ENCODE measurements around the gene PDE9A. TPM values are rescaled to one million over a fixed set of nuclear protein-coding genes. Genes with fewer than 3 reads are reported as not detected.

The PDE9A gene
- total RNA-seq, 1 donor from 2014 or later = 7.9 TPM

DNA sequence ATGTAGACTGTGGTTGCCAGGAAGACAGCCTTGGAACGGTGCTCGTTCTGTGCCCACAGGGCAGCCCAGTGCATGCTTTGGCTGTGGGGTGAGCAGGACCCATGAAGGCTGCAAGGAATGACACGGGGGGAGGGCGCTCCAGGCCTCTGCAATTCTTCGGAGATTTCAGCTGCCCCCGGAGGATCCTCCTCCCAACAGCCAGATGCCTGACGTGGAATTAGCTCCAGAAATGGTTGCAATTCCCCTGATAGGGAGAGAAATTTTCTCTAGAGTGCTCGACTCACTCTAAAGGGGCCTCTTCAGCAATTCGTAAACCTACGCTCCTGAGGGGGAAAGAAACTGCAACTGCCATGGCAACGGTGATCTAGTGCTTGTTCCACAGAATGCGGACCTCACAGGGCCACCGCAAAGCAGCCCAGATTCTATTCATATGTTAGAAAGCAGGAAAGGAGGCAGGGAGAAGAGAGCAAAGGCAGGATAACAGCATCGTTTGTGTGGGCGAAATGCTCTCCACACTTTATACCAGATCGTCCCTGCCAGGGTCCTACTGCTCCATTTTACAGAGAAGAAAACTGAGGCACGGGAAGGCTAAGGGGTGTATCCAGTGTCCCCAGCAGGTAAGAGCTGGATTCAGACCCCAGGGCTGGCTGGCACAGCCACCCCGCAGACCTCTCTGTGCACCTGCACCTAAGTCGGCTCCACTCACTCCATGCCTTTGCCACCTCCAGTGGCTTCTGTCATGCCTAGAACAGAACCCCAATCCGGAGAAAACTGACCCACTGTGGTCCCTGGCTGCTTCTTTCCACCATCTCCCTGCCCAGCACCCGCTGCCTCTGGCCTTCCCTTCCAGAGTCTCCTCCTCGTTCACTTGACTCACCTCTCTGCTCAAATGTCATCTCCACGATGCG is 11.9 kb upstream of the PDE9A start:
- DNase-seq (ENCODE audit: low spot score) = no peak

GRCh38 chr21:42642219-42642745 is 11.1 kb upstream of the PDE9A start:
- DNase-seq (ENCODE audit: low spot score) = no peak

- no peak for DNase-seq (ENCODE audit: low spot score)
Observed at GRCh38 chr21:42644223-42645208, 8.9 kb upstream of the PDE9A start.

GRCh38 chr21:42645211-42646075 is 8.0 kb upstream of the PDE9A start:
- no peak for DNase-seq (ENCODE audit: low spot score)

DNA sequence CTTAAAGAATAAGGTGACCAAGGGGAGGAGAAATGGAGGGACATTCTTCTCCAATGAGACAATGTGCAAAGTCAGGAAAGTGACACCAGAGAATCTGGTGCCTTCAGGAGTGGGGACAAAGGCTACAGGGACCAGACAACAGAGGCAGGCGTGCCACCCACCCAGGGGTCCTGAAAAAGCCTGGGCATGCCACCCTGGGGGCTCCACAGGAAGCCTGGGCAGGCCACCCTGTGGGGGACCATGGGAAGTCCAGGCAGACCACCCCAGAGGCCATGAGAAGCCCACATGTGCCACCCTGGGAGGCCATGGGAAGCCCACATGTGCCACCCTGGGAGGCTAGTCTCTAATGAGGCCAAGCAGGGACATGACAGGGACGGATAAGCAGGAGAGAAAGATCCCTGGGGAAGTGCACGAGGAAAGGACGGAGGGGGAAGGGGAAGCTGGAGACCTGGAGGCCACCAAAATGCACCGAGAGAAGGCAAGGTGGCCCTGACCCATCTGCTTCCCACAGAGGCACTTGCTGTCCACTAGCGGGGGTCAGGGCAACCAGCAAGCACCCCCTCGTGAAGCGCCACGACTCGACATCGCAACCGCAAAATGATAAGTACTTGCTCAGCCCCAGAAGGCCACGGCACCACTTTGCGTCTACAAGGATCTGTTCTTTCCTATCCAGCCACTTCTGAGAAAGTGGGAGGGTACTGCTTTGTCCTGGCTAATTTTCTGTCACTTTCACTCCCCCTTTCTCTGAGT is 7.2 kb upstream of the PDE9A start:
- DNase-seq (ENCODE audit: low spot score) = no peak

- no peak for DNase-seq (ENCODE audit: low spot score)
Observed at GRCh38 chr21:42646836-42647235, 6.6 kb upstream of the PDE9A start.

DNA sequence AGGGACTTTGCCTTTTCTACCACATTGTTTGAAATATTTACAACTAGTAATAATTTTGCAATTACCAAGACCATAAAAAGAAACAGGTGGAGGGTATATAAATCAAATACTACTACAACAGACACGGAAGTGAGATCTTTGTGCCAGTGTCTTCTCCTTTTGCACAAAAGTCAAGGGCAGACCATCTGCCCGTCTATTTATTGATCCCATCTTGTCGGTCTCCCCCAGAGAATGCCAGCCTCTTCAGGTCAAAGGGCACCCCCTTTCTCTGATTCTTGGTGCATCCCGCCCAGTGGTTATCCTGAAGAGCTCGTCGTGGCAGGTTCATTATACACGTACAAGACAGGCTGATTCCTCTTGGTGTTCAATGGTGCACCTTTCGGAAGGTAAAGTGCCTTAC is 4.8 kb upstream of the PDE9A start:
- DNase-seq (ENCODE audit: low spot score) = no peak

DNA sequence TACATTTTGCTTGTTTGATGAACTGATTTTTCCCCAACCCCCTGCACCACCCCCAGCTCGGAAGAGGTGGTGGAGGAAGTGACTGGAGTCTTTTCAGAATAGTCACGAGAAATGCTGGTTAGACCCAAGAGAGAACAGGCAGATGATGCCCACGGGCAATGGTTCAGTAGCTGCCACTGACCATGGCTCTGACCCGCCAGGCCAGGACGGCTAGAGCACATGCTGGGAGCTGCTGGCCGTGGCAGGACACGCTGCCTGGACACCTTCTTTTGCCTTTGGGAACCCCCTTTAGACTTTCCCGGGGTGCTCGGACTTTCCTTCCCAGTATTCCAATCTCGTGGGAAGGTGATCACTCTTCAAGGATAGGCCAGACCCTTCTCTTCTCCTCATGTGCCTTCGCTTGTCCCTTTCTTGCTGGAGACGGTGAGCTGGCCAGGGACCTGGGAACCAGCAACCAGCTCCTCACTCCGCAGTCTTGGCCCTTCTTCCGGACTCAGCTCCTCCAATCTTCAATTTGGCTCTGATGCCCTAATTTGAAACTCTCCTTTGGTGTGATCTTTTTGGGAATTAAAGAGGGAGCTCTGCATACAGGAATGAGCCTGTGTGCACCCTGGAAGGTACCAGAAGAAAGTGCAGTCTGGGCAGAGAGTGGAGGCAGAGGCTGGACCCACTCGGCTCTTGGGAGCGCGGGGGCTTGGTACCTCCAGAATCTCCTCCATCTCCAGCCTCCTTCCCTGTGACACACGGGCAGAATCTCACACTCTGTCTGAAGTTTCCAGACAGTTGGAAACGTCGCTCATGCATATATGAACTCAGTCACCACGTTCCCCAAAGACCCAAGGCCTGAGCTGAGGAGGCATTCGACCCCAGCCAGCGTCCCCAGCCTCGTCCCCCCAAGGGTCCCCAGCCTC is 4.0 kb upstream of the PDE9A start:
- DNase-seq (ENCODE audit: low spot score) = no peak

DNA sequence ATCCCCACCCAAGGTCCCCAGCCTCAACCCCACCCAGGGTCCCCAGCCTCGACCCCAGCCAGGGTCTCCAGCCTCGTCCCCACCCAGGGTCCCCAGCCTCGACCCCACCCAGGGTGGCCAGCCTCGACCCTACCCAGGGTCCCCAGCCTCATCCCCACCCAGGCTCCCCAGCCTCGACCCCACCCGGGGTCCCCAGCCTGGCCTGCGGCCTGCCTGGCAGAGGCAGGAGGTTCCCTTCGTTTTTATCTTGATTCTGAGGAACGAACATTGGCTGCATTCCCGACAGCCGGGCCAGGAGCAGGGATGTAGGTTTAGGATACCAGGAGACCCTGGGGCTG is 3.4 kb upstream of the PDE9A start:
- no peak for DNase-seq (ENCODE audit: low spot score)

DNA sequence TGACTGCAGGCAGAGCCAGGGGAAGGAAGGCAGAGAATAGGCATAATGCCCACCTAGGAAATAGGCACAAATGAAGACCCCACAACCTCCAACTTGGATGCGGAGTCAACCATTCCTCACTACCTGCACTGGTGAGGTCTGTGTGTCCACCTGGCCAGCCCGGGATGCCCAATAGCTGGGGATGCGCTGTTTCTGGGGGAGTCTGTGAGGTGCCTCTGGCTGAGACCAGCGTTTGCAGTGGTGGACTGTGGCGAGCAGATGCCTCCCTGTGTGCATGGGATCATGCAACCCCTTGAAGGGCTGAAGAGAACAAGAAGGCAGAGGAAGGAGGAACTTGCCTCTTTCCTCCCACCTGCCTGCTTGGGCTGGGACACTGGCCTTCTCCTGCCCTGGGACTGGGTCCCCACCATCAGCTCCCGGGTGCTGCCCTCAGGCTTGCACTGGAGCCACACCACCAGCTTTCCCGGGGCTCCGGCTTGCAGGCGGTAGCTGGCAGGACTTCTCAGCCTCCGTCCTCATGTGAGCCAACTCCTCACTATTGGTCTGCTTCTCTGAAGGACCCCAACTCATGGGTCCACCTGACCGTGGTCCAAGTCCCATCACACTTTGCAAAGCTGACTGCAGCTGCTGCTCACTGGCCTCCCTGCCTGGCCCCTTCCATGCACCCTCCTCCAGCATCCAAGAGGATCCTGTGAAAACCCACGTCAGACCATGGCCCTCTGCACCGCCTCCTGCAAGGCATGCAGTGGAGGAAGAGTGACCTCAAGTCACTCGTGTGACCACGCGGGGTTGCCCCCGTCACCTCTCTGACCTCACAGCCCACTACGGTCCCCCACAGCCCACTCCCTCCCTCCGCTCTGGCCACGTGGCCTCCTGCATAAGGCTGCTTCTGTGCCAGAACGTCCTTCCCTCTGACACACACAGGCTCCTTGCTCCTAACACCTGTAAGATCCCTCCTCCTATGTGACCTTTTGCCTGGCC is 2.7 kb upstream of the PDE9A start:
- DNase-seq (ENCODE audit: low spot score) = no peak

DNA sequence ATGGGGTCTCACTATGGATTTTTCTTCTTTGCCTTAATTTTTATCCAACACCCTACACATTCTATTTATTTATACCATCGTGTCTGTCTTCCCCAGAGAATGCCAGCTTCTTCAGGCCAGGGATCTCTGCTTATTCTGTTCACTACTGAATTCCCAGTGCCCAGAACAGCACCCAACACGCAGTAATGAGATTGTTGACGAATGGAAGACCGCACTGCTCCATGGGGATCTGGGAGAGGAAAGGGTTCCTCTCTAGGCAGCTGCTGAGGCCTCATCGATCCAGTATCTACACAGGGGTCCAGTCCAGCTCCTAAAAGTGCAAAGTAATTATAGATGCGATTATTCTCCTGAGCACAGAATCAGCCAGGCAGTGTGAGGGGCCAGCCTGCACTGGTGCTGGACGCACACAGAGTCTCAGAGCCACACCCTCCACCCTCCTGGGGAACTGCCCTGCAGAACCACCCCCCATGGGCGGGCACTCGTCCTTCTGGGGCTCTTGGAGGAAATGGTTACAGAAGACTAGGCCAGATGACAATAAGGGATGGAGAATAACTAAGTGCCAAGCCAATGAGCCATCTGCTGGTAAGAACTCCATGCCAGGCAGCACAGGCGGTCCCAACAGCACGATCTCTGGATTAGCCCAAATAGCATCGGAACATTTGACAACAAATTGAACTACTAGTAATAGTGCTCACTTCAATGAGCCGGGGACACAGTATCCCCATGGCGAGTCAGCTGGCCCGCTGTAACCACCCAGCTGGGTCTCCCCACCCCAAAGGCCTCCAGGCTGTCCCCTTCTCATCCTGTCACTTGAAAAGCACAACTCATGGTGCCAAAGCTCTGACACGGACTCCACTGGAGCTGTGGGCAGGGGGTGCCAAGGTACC is 1.7 kb upstream of the PDE9A start:
- DNase-seq (ENCODE audit: low spot score) = no peak

DNA sequence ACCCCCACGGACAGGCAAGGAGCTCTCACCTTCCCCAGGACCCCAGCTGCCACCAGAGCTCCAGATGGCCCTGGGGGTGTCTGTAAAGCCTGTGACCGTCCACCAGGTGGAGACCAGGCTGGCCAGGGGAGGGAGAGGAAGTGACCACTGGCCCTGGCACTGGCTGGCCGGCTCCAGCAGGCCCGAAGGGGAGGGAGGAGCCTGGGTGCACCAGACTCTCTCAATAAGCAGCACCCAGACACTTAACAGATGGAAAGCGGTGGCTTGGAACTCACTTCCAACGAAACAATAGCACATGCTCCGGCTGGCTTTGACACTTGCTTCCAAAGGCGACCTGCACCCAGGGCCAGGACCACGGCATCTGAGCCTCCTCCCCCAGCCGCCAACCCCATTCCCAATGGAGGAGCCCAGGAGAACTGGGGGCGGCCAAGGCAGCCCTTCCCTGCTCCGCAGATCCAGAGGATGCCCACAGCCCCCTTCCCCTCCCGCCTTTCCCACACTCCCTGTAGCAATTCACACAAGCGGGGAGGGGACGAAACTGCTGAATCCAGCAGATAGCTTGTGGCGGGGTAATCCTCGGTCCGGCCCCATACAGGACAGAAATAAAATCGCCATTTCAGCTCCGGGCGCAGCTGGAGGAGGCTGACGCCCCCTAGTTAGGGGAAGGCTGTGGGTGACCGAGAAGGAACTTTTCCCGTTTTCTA is 742 bp upstream of the PDE9A start:
- DNase-seq (ENCODE audit: low spot score) = no peak

DNA sequence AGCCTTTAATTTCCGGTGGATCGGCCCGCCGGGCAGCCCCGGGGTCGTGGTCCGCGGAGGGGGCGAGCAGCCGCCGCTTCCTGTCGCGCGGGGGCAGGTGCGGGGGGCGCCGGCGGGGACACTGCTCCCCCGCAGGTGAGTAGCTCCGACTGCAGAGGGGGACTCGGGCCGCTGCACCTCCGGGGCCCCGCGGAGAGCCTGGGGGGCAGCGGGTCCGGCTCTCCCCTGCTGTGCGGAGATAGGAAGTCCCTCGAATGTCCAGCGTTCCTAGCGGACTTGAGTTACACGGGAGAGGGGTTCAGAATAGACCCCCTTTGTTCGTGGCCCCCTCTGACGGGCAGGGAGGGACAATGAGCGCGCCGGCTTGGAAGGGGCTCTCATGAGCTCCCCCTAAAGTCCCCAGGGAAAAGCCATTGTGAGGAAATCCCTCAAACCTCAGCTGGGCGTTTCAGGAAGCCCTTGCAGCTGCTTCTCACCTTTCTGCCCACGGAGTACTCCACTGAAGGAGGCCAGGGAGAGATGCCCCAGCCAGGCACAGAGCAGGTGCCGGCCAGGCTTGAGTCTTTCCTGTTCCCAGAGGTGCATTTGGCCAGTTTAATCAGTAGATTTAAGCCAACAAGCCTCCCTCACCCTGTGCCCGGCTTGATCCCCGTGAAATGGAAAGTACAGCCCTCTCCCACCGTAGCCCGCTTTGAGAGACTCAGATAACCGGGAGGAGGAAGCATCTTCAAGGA is 925 bp downstream of the PDE9A start:
- no peak for DNase-seq (ENCODE audit: low spot score)

DNA sequence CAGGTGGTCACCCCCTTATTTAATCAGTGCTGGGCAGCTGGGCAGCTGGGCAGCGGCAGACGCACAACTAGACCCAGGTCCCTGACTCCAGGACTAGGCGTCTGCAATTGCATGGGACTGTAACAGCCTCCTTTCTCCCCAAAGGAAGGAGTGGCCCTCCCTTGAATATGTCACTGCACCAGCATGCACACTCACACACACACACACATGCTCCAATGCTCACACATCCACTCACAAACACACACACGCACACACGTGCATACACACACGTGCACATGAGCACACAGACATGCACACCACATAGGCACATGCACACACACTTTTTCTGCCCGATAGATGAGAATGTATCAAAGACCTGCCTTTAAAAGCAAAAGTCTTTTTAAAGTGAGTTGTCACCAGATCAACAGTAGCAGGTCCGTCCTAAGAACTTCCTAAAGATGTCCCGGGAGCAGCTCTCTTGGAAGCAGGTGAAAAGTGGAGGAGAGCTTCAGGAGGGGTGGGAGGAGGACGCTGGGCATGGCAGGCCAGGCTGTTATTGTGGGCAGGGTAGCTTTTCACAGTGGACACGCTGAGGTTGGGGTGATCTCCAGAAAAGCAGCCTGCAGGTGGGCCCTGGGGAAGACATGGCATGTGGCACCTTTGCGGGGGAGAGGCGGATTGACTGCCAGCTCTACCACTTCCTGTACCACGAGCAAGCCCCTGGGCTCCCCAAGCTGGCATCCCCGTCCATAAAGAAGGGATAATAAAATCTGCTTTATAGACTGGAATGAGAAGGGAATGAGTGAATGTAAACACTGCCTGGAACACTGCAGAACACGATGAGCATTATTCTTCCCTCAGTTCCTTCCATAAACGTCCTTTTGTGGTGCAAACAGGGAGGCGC is 1.7 kb downstream of the PDE9A start:
- no peak for DNase-seq (ENCODE audit: low spot score)

Data from mesenteric fat pad (tissue), 1 donor.